Left lobe of liver (tissue), 2 donors: ENCODE data around the gene OR8K1. TPM values are rescaled to one million over a fixed set of nuclear protein-coding genes. Genes with fewer than 3 reads are reported as not detected.

Experiments
- ATAC-seq: fragments of 200-7000 bp; cut with Tn5 transposase; one replicate; pipeline ENCODE4 v1.9.1; 2020; ENCODE audit warnings: mild to moderate bottlenecking, moderate library complexity
- DNase-seq: peaks from one replicate; pipeline ENCODE4 v3.0.0-alpha.2; 2020; ENCODE audit warnings: low spot score
- total RNA-seq: library from RNA; stranded (reverse); gene quantifications from one replicate; pipeline ENCODE4 v1.2.1, GENCODE V29; 2021
- donor health status: DM: no; HTN: no; CAD: no; lungs with moderate emphysema.
- donor health status: DM: no; HTN: yes; CAD: no.

Gene OR8K1
- not detected for total RNA-seq

DNA sequence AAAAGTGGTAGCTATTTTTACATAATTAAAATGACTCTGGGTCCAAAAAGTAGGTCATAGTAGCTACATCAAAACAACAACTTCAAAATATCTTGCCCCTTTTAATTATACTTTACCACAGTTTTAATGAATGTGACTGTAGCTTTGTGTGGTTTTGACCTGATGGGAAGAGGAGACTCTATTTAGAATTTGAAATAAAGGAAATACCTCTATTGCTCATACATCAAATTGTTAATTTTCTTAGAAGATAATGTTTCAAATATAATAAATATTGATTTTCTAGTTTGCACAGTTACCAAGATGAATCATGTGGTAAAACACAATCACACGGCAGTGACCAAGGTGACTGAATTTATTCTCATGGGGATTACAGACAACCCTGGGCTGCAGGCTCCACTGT is at the start of gene OR8K1:
OR8K1 (plus strand) TSS at position 301 of the 400 bp plus-strand sequence; CDS start at position 301, 0 bp downstream.
- ATAC-seq (no peak), DNase-seq (no peak)

DNA sequence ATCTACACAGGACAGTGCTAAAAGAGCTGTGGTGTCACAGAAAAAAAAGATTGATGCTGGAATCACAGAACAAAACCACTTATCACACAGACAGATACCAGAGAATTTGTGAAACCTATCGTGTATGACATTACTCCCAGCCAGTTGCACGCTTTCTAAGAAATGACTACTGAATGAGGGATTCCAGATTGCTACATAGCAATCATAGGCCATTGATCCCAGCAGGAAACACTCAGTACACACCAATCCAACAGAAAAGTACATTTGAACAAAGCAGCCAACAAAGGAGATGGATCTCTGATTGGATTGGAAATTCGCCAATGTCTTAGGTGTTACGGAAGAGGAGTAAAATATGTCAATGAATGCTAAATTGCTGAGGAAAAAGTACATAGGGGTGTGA is 48.9 kb upstream of the OR8K1 start:
- ATAC-seq (no peak), DNase-seq (no peak)

DNA sequence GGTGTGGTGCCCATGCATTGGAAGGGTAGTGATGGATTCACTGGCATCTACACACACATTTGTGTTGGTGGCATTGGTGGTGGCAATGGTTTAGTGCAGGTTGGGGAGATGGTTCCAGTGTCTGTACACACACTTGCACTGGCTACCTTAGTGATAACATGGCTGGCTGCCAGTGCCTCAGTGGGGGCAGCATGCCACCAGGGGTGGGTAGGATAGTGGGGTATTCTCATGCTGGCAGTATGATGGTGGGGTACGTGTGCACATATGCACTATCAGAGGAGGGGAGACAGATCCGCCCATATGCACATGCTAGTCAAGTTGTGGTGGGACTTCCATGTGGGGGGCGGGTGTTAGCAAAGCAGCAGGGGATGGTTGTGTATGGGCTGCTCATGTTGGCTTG is 38.0 kb upstream of the OR8K1 start:
- ATAC-seq (no peak), DNase-seq (no peak)

GRCh38 chr11:56314844-56315243 is 31.0 kb upstream of the OR8K1 start, which contains the start of gene OR8K3:
OR8K3 (plus strand) TSS chr11:56315144; CDS start chr11:56318307, 3,163 bp downstream.
- ATAC-seq (no peak), DNase-seq (no peak)

GRCh38 chr11:56331861-56332491 is 13.9 kb upstream of the OR8K1 start:
- no peak for DNase-seq

DNA sequence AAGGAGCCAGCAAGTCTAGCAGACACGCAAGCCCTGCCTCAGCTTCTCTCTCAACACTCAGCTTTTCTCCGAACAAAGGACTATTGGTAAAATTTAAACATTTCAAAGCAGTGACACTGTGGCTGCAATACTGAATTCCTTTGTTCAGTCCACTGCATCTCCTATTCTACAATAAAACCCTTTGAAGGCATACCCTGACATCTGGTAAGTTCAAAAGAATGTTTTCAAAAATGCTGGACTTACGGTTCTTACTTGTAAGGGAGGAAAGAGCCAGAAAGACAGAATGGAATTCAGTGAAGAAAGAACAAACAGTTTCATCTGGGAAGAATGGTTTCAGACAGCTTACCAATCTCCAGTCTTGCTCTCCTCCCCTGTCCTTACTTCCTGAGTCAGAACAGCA is 12.7 kb upstream of the OR8K1 start:
- ATAC-seq (no peak), DNase-seq (no peak)

More at GRCh38 chr11:56331861-56332491, 13.9 kb upstream of the OR8K1 start:
- ATAC-seq: no peak

GRCh38 chr11:56340289-56340688 is 5.5 kb upstream of the OR8K1 start:
- ATAC-seq (no peak), DNase-seq (no peak)

GRCh38 chr11:56353991-56354390 is 8.2 kb downstream of the OR8K1 start, which contains the start of gene OR8J1:
OR8J1 (plus strand) TSS chr11:56354291; CDS start chr11:56360247, 5,956 bp downstream.
- ATAC-seq (no peak), DNase-seq (no peak)

DNA sequence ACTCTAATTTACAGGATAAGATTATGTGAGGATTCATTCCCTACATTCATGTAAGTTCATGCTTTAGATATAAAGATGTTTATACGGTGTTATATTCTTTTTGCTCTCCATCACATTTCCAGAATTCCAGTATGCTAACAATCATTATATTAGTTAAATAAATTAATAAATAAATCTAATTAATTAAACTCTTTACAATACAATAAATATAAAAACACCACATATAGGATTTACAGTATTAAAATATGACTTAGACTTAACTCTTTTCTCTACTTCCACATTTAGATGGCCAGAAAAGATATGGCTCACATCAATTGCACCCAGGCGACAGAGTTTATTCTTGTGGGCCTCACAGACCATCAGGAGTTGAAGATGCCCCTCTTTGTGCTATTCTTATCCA is 29.5 kb downstream of the OR8K1 start, which contains the start of gene OR8U1:
OR8U1 (plus strand) TSS at position 301 of the 400 bp plus-strand sequence; CDS start at position 301, 0 bp downstream.
- DNase-seq (no peak), ATAC-seq (no peak)

GRCh38 chr11:56380120-56380519 is 34.3 kb downstream of the OR8K1 start:
- DNase-seq (no peak), ATAC-seq (no peak)

GRCh38 chr11:56394381-56394780 is 48.5 kb downstream of the OR8K1 start:
- ATAC-seq (no peak), DNase-seq (no peak)

DNA sequence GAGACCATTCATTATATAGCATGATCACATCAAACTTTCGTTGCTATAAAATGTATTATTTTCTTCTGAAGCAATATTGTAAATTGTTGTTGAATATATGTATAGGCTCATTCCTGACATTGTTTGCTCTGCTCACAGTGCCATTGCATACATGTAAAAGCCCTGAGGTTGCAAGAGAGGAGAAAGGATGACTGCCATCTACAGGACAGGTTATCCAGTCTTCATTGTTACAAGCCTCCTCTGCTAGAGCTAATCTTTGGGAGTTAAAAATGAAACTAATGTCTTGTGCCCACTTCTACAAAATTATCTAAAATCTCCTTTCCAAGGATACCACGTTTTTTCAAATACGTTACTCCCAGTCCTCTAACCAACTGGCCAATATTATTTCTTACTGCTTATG is 50.2 kb downstream of the OR8K1 start:
- DNase-seq (no peak), ATAC-seq (no peak)

Other genes with a start within 250 kb of the OR8K1 start
- not detected for gene OR8H2, start 242.4 kb upstream of the OR8K1 start, total RNA-seq
- not detected for gene OR8H3, start 223.7 kb upstream of the OR8K1 start, total RNA-seq
- gene OR8J3, start 205.8 kb upstream of the OR8K1 start, total RNA-seq: not detected
- not detected for gene OR8K5, start 185.7 kb upstream of the OR8K1 start, total RNA-seq
- gene OR5J2, start 169.4 kb upstream of the OR8K1 start, total RNA-seq: not detected
- gene OR5T2, start 111.8 kb upstream of the OR8K1 start, total RNA-seq: not detected
- not detected for gene OR5T3, start 93.8 kb upstream of the OR8K1 start, total RNA-seq
- gene OR5T1, start 71.9 kb upstream of the OR8K1 start, total RNA-seq: not detected
- not detected for gene OR8H1, start 53.8 kb upstream of the OR8K1 start, total RNA-seq
- not detected for gene OR8K3, start 30.9 kb upstream of the OR8K1 start, total RNA-seq
- not detected for gene OR8J1, start 8.3 kb downstream of the OR8K1 start, total RNA-seq
- gene OR8U1, start 29.6 kb downstream of the OR8K1 start, total RNA-seq: not detected
- not detected for gene OR5AL1, start 66.7 kb downstream of the OR8K1 start, total RNA-seq
- not detected for gene OR5M3, start 127.3 kb downstream of the OR8K1 start, total RNA-seq
- not detected for gene OR5M8, start 145.3 kb downstream of the OR8K1 start, total RNA-seq
- not detected for gene OR5M11, start 197.2 kb downstream of the OR8K1 start, total RNA-seq
- not detected for gene OR5M10, start 231.7 kb downstream of the OR8K1 start, total RNA-seq